ENCODE measurements around the gene LANCL1. TPM values are rescaled to one million over a fixed set of nuclear protein-coding genes. Genes with fewer than 3 reads are reported as not detected.
A peak's percentile ranks its signal among the peaks of the same experiment; 100 is the strongest.

LANCL1 gene
- total and polyA plus RNA-seq, 12 donors, result 7.7 to 62.2 (median 37.7) TPM

GRCh38 chr2:210475706-210476105 lies 853 bp downstream of the LANCL1 start:
- intact Hi-C loops (cut with DNase I), result no loop called here
- no peaks in the 10 kb centered on the region for H3K9me3 ChIP-seq (replicated peaks in 1 of 3)
- H3K4me3 ChIP-seq, result peak overlapping the region in 2 of 4 donors; percentile 54 to 92
- no peaks in the 10 kb centered on the region for H3K27me3 ChIP-seq
- H3K36me3 ChIP-seq (replicated peaks in 1 of 2), result peaks cover 0 to 7% of the 10 kb centered on the region in 2 donors
- H3K27ac ChIP-seq, result no peak overlapping the region
- WGBS, 4 donors, result 40 to 47% (median 43%) methylated on average over 6 of the region's 6 CpGs
- peaks cover 4 to 16% of the 10 kb centered on the region in 2 donors for H3K4me1 ChIP-seq (replicated peaks in 1 of 2)
- no peak for TF ChIP-seq CTCF (IDR thresholded peaks at IDR 0.05)
- no peak for TF ChIP-seq POLR2A (IDR thresholded peaks at IDR 0.05)
- DNase-seq, result no peak

GRCh38 chr2:210474776-210475175 lies 1.8 kb downstream of the LANCL1 start:
- intact Hi-C loops (cut with DNase I), result no loop called here
- no peak overlapping the region for H3K27ac ChIP-seq
- no peak for DNase-seq
- no peaks in the 10 kb centered on the region for H3K9me3 ChIP-seq (replicated peaks in 1 of 3)
- no peak overlapping the region for H3K4me3 ChIP-seq
- no peak for TF ChIP-seq POLR2A (IDR thresholded peaks at IDR 0.05)
- TF ChIP-seq CTCF (IDR thresholded peaks at IDR 0.05), result no peak
- H3K27me3 ChIP-seq, result no peaks in the 10 kb centered on the region
- peaks cover 0 to 12% of the 10 kb centered on the region in 2 donors for H3K36me3 ChIP-seq (replicated peaks in 1 of 2)
- peaks cover 4 to 16% of the 10 kb centered on the region in 2 donors for H3K4me1 ChIP-seq (replicated peaks in 1 of 2)
- WGBS, 4 donors, result 74 to 95% (median 83%) methylated on average over 1 of the region's 1 CpG

GRCh38 chr2:210461401-210461800 lies 15.2 kb downstream of the LANCL1 start:
- H3K27ac ChIP-seq, result no peak overlapping the region
- H3K4me1 ChIP-seq (replicated peaks in 1 of 2), result no peaks in the 10 kb centered on the region
- H3K9me3 ChIP-seq (replicated peaks in 1 of 3), result no peaks in the 10 kb centered on the region
- no peaks in the 10 kb centered on the region for H3K27me3 ChIP-seq
- intact Hi-C loops (cut with DNase I), result no loop called here
- peaks cover 0 to 18% of the 10 kb centered on the region in 2 donors for H3K36me3 ChIP-seq (replicated peaks in 1 of 2)
- 71 to 78% (median 75%) methylated on average over 2 of the region's 2 CpGs for WGBS, 4 donors
- no peak overlapping the region for H3K4me3 ChIP-seq
- DNase-seq, result no peak
- no peak for TF ChIP-seq POLR2A (IDR thresholded peaks at IDR 0.05)
- no peak for TF ChIP-seq CTCF (IDR thresholded peaks at IDR 0.05)

- H3K27ac ChIP-seq, result no peak overlapping the region
- peaks cover 0 to 18% of the 10 kb centered on the region in 2 donors for H3K36me3 ChIP-seq (replicated peaks in 1 of 2)
- intact Hi-C loops (cut with DNase I), result no loop called here
- no peak overlapping the region for H3K4me3 ChIP-seq
- TF ChIP-seq CTCF (IDR thresholded peaks at IDR 0.05) (no peak), POLR2A (IDR thresholded peaks at IDR 0.05) (no peak)
- no peak for DNase-seq
- no peaks in the 10 kb centered on the region for H3K4me1 ChIP-seq (replicated peaks in 1 of 2)
- 87 to 90% (median 89%) methylated on average over 3 of the region's 3 CpGs for WGBS, 4 donors
- H3K27me3 ChIP-seq, result no peaks in the 10 kb centered on the region
- no peaks in the 10 kb centered on the region for H3K9me3 ChIP-seq (replicated peaks in 1 of 3)
These were observed 16.0 kb downstream of the LANCL1 start for GRCh38 chr2:210460322-210461227.
